ENCODE data around the gene COL8A1. TPM values are rescaled to one million over a fixed set of nuclear protein-coding genes. Genes with fewer than 3 reads are reported as not detected.
A peak's percentile ranks its signal among the peaks of the same experiment; 100 is the strongest.

The COL8A1 gene
- total RNA-seq, 1 donor: 324 TPM

DNA sequence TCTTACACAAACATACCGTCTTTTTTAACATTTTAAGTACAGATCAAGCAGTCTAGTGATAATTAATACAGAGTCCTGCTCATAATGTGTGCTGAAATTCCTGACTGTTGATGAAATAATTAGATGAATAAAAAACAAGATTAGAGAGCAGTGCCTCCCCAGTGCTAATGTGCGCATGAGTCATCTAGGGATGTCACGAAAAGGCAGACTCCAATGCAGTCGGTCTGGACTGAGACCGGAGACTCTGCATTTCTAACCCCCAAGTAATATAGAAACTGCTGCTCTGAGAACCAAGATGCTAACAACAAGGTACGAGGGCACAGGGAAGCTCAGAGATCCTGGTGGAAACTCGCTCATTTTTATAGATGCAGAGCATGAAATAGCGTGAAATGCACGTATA lies 61.4 kb downstream of the COL8A1 start:
- peak; percentile 82 for DNase-seq (ENCODE audit: low read depth)
- H3K4me3 ChIP-seq (ENCODE audit: low read depth, low read length): no peak overlapping the region
- TF ChIP-seq CTCF (IDR thresholded peaks at IDR 0.05; ENCODE audit: insufficient read depth, low read depth, low read length): no peak

DNA sequence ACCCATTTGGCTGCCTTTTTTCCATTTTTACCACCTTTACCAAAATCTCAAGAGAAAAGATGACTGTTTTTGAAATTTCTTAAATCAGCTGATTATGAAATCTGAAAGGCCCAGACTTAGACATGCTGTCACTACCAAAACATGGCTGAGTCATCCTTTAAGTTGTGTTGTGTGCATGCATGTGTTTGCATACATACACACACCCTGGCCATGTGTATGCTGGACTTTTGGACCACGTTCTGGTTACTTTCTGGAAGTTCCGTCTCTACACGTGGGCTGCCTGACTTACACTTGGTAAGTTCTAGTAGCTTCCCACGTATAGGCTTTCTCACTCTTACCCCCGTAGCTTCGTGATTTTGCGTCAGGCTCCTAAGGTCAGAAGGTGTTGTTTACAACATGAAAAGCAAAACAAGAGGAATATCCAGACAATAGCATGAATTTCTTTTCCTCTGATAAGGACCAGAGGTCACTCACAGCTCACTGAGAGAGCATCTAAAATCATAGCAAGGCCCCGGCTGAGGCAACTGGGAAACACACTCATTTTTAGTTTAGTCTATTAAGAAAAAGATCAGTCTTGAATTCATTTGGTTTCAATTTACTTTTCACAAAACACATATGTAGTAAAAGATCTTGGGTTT lies 62.4 kb downstream of the COL8A1 start:
- TF ChIP-seq CTCF (IDR thresholded peaks at IDR 0.05; ENCODE audit: insufficient read depth, low read depth, low read length): no peak
- peak; percentile 84 for DNase-seq (ENCODE audit: low read depth)
- H3K4me3 ChIP-seq (ENCODE audit: low read depth, low read length): no peak overlapping the region

DNA sequence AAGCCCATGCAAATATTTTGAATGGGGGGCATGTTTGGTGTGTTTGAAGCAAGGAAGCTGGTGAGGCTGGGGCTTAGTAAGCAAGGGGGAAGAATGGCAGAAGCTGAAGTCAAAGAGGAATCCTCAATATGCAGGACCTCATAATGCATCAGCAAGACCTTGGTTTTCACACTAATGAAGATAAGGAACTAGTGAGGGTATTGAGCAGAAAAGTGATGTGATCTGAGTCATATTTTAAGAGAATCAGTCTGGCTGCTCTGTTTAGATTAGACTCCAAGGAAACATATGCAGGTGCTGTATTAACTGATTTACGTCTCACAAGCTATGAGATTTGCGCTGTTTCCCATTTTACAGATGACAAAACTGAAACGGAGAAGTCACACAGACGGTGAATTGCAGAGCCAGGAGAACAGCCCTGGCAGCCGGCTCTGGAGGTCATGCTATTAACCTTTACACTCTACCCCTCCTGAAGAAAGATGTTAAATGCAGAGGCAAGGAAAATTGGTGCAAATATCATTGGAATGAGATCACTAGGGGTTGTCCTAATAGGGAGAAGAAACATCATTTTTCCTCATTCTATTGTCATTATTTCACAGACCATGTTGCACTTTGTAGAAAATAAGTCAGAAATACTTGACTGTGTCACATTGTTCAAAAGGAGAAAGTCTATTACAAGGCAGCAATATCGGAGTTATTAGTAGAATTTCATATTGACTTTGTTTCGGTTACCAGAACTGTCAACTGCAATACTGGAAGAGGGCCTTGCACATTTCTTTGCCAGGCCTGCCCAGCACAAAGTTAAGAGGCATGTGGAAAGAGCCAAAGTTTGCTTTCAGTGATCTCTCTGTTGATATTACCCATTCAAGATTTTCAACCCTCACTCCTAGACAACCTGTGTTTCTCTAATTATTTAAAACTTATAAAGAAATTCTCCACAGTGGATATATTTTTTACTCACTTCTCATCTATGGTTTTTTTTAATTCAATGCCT lies 64.9 kb downstream of the COL8A1 start:
- no peak for TF ChIP-seq CTCF (IDR thresholded peaks at IDR 0.05; ENCODE audit: insufficient read depth, low read depth, low read length)
- H3K4me3 ChIP-seq (ENCODE audit: low read depth, low read length): no peak overlapping the region
- DNase-seq (ENCODE audit: low read depth): no peak

DNA sequence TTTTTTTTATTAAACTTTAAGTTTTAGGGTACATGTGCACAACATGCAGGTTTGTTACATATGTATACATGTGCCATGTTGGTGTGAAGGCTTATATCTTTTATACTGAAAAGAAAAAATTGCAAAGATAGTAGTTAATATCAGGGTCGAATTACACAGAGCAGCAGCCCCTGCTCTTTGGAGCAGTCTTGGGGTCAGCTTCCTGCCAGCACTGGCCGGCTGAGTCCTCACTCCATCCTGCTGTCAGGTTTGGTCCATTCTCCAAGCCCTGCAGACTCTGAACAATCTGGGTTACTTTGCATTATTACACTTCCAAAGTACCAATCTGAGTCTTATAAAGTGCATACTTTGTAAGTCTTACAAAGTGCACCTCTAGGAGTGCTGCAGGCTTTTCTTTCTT lies 66.0 kb downstream of the COL8A1 start:
- no peak overlapping the region for H3K4me3 ChIP-seq (ENCODE audit: low read depth, low read length)
- no peak for DNase-seq (ENCODE audit: low read depth)
- no peak for TF ChIP-seq CTCF (IDR thresholded peaks at IDR 0.05; ENCODE audit: insufficient read depth, low read depth, low read length)

GRCh38 chr3:99706410-99706809 lies 68.0 kb downstream of the COL8A1 start:
- no peak for TF ChIP-seq CTCF (IDR thresholded peaks at IDR 0.05; ENCODE audit: insufficient read depth, low read depth, low read length)
- DNase-seq (ENCODE audit: low read depth): peak; percentile 58
- H3K4me3 ChIP-seq (ENCODE audit: low read depth, low read length): no peak overlapping the region

- peak; percentile 34 for DNase-seq (ENCODE audit: low read depth)
Measured at GRCh38 chr3:99708207-99708745, 69.9 kb downstream of the COL8A1 start.

More at GRCh38 chr3:99708207-99708745, 69.9 kb downstream of the COL8A1 start:
- TF ChIP-seq CTCF (IDR thresholded peaks at IDR 0.05; ENCODE audit: insufficient read depth, low read depth, low read length): no peak
- H3K4me3 ChIP-seq (ENCODE audit: low read depth, low read length): no peak overlapping the region
